Activated CD4-positive, alpha-beta T cell treated with anti-CD3 and anti-CD28 coated beads for 48 hours (primary cell): ENCODE data around the gene C19orf25.
"Not testable (repeated sequence)": the region's sequence is repeated elsewhere in the genome, so short reads cannot be mapped to it uniquely, and the experiment has no call there.

ENCODE experiments used
- DNase-seq: peaks from one replicate; pipeline ENCODE4 v3.0.0-alpha.2; 2020

Gene C19orf25

DNA sequence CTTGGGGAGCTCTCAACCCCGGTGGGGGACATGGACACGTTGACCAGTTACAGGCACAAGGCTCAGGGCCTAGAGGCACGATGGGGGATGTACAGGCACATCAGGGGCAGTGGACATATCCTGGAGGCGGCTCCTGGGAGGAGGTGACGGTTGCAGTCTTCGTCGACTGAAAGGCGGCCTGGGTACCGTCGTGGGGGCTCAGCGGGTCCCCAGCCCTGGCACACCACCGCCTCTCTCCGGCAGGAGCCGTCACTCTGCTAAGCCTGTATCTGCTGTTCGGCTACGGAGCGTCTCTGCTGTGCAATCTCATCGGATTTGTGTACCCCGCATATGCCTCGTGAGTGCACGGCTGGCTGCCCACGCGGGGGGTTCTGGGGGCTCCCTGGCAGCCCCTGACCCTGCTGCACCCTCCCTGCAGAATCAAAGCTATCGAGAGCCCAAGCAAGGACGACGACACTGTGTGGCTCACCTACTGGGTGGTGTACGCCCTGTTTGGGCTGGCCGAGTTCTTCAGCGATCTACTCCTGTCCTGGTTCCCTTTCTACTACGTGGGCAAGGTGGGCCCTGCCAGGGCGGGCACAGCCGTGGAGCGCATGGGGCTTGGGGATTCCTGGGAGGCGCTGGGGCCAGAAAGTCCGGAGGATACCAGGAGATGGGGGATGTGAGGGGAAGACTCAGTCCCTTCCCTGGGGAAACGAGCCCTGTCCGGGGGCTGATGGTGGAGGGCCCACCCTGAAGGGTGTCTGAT is 16.2 kb upstream of the C19orf25 start:
- no peak for DNase-seq

DNA sequence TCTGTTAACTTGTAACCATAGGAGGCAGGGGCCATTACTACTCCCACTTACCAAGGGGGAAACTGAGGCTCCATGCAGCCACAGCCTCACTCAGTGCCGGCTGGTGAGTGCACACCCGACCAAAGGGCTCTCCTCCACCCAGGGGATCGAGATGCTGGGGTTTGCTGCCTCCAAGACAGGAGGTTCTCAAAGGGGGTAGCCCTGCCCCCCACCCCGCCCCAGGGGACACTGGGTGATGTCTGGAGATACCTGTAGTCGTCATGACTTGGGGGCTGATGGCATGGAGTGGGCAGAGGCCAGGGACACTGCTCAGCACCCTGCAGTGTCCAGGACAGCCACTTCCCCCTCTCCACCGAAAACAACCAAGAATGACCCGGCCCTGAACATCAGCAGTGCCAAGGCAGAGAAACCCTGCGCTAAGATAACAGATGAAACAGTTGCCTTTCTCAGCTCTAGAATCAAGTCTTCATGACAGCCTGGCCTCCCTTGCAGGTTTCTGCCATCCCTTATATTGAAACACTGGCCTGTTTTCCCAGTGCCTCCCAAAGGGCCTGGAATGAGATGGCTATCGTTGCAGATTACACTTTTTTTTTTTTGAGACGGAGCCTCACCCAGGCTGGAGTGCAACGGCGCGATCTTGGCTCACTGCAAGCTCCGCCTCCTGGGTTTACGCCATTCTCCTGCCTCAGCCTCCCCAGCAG is 15.2 kb upstream of the C19orf25 start:
- no peak for DNase-seq

DNA sequence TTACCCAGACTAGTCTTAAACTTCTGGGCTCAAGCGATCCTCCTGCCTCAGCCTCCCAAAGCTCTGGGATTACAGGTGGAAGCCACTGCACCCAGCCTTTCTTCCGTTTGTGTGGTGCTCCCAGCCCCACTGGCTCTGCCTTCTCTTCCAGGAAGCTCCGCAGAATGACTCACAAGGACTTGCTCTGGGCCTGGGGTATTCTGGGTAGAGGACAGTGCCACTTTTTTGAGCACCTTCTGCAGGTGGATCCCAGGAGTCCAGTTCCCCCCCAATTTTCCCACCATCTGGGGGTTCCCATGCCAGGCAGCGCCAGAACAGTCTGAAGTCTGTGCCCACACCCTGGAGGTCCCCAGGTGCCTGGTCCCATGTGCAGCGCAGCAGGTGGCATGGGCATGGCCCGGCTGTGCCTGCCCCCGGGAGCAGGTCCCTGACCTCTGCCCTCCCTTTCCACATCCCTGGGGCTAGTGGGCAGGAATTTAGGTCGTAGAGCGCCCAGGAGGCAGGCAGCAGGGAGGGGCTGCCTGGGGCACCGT is 13.5 kb upstream of the C19orf25 start:
- no peak for DNase-seq

DNA sequence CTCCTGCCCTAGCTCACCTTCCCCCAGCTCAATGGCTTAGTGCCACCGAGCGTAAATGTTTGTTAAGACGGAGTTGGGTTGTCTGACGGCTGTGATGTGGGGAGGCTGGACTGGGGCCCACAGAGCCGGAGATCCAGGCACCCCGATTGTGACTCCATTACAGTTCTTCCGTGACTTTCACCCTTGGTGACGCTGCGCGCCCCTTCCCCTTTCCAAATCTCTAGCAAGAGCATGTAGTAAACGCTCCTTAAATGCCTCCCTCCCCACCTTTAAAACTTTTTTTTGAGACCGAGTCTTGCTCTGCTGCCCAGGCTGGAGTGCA is 12.8 kb upstream of the C19orf25 start:
- no peak for DNase-seq

- DNase-seq = no peak
Observed at GRCh38 chr19:1491114-1491848, 12.3 kb upstream of the C19orf25 start, which contains the start of gene REEP6. Gene REEP6 (plus strand): TSS chr19:1491181. CDS start chr19:1491270, 89 bp downstream.

DNA sequence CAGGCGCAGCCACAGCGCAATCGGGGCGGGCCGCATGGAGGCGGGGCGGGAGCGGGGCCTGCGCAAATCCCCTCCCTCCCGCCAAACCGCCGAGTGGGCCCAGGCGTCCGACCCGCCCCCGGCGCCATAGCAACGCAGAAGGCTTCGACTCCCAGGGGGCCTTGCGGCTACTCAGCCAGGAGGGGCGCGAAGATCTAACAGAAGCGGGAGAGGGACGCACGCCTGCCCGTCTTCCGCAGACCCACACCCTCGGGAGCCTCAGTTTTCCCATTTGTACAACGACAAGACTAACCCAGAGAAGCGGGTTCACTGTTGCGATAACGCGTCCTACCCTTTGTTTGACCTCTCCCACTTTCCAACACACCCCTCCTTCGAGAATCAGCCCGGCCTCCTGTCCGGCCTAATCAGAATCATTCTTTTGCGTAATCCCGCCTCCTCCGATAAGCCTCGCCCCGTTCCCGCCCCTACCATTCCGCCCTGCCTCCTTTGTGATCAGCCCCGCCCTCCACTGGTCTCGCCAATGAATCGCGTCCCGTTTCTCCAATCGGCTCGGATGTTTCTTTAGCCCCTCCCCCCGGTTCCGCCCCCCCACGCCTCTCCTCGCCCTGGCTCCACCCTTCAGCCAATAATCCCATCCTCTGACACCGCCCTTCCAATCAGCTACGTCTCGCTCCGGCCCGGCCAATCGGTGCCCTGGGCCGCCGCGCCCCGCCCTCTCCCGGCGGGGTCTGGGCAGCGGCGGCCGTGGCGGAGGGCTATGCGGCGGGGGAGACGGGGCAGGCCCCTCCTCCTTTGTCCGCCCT is 11.5 kb upstream of the C19orf25 start, which contains the start of gene PCSK4:
Gene PCSK4 (minus strand): TSS at position 40 of the 803 bp plus-strand sequence. CDS start 4 bp downstream, at position 36.
- DNase-seq = peak; percentile 99

DNA sequence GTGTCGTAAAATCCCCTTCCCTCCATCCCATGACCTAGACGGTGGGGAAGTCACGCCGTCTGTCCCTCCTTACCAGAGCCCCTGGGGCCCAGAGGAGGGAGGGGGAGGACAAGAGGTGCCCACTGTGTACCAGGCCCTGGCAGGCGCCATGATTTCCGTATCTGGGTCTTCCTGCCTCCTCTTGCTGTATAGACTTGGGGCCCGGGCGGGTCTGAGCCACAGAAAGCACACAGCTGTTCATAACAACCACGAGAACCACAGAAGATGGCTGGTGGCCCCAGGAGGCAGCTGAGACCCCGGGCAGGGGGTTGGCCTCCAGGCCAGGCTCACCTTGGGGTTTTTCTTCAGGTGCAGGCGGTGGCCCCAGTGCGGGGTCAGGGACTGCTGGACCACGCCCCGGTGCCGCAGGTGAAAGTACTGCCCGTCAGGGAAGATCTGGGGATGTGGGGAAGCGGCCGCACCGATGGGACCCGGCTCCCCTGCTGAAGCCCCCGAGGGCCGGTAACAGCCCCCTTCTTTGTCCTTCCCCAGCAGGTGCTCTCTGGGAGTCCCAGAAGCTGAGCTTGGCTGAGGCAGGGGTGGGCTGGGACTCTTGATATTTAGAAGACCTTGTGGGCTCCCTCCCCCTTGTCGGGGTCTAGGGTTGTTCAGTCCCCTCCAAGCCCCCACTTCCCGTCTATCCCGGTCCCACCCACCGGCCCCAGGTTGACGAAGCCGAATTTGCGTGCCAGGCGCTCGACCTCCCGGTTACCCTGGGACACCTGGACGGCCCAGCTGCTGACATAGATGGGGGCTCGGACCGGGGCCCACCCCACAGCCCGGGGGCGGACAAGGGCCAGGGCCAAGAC is 10.7 kb upstream of the C19orf25 start:
- DNase-seq = no peak

DNA sequence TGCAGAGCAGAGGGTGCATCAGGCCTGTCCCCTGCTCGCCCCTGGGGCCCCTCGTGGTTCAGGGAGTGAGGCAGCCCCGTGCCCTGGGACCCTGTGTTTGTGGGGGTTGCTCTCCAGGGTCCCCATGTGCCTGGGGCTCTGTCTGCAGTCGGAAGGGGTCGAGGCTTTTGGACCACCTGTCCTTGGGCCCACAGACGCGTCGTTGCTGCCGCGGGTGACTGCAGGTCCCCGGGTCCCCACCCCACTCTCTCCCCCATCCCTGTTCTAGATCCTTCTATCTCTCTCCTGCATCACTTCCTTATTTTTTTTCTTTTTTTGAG is 9.2 kb upstream of the C19orf25 start:
- DNase-seq = no peak

GRCh38 chr19:1487576-1488281 is 8.7 kb upstream of the C19orf25 start:
- no peak for DNase-seq

- no peak for DNase-seq
Observed at GRCh38 chr19:1486720-1487575, 7.9 kb upstream of the C19orf25 start.

DNA sequence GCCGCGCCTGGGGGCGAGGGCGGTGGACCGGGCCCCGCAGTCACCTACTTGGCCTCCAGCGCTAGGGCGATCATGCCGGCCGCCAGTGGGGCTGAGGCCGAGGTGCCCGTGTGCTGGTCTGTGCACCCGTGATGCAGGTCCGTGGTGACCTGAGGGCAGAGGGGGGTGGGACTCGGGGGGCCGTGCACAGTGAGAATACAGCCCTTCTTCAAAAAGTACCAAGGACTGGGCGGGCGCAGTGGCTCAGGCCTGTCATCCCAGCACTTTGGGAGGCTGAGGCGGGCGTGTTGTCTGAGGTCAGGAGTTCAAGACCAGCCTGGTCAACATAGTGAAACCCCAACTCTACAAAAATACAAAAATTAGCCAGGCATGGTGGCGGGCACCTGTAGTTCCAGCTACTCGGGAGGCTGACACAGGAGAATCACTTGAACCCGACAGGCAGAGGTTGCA is 5.0 kb upstream of the C19orf25 start:
- DNase-seq = no peak

GRCh38 chr19:1483131-1483978 is 4.3 kb upstream of the C19orf25 start:
- DNase-seq = no peak

GRCh38 chr19:1482361-1483130 is 3.5 kb upstream of the C19orf25 start:
- no peak for DNase-seq

- DNase-seq = no peak
Observed at GRCh38 chr19:1481893-1482360, 2.9 kb upstream of the C19orf25 start.

GRCh38 chr19:1481224-1481892 is 2.3 kb upstream of the C19orf25 start:
- no peak for DNase-seq

- not testable (repeated sequence) for DNase-seq
Observed at GRCh38 chr19:1477056-1477455, 2.0 kb downstream of the C19orf25 start.

DNA sequence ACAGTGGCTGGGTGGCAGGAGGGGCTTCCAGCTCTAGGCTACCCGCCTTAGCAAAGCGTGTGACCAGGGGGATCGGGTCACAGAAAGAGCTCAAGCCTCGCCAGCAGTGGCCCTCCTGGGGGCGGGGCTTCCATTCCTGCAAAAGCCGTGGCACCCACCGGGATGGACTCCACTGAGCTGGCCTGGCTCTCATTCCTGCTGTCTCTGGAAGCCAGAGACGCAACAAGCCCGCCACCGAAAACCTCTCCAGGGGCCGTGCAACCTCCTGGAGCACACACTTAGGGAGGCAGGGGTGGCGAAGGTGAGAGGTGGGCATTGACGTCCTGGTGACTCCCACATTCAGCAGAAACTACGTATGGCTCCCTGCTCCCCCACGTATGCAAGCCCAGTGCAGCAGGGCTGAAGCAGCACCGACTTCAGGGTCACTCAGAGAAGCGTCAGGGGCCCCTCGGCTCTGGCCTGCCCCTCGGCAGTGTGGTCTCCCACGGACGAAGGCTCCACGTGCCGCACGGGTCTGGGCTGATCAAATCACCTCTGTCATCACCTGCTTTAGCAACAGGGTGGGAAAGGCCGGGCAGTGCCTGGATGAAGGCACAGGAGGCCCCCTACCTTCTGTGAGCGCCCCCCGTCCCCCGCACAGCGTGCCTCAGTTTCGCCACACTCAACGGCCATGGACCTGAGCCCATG is 3.1 kb downstream of the C19orf25 start:
- no peak for DNase-seq
